OCI-LY3 (cell line): Measurements from ENCODE around the gene VWA3B.

Experiments
- H2AFZ ChIP-seq: fragments of 200-600, 300-600 bp; shearing (Covaris generic); 2 replicates; pipeline ENCODE4 v1.6.0; 2014; ENCODE audit warnings: antibody characterized with exemption, low read depth, low read length
- H3K27ac ChIP-seq: fragments of 200-600, 300-600 bp; sonication (generic); 2 replicates; pipeline ENCODE4 v1.5.1; 2014; ENCODE audit warnings: mild to moderate bottlenecking, low read length, moderate library complexity, mixed read lengths
- H3K27me3 ChIP-seq: fragments of 200-600, 300-600 bp; sonication (generic); 2 replicates; pipeline ENCODE4 v1.6.1; 2014; ENCODE audit warnings: low read depth, low read length, mixed read lengths
- H3K36me3 ChIP-seq: fragments of 200-600, 300-600 bp; sonication (generic); replicated peaks from 2 replicates; pipeline ENCODE3; 2014; ENCODE audit warnings: low read depth, low read length, mixed read lengths
- H3K4me1 ChIP-seq: fragments of 300-600, 200-600 bp; sonication (generic); 2 replicates; pipeline ENCODE4 v1.6.1; 2014; ENCODE audit warnings: low read length, mixed read lengths
- H3K4me2 ChIP-seq: fragments of 200-600, 300-600 bp; sonication (generic); 2 replicates; pipeline ENCODE4 v1.6.1; 2014; ENCODE audit warnings: low read length, mixed read lengths
- H3K4me3 ChIP-seq: fragments of 300-600, 200-600 bp; sonication (generic); 2 replicates; pipeline ENCODE4 v1.5.1; 2014; ENCODE audit warnings: antibody characterized with exemption, mild to moderate bottlenecking, low read length, moderate library complexity
- H3K79me2 ChIP-seq: fragments of 300-600, 200-600 bp; shearing (Covaris generic); 2 replicates; pipeline ENCODE4 v1.6.1; 2014; ENCODE audit warnings: mild to moderate bottlenecking, low read length, mixed read lengths
- H3K9ac ChIP-seq: fragments of 300-600, 200-600 bp; shearing (Covaris generic); 2 replicates; pipeline ENCODE4 v1.6.0; 2014; ENCODE audit warnings: mild to moderate bottlenecking, low read length, moderate library complexity
- H3K9me3 ChIP-seq: fragments of 200-600, 300-600 bp; shearing (Covaris generic); 2 replicates; pipeline ENCODE4 v1.6.1; 2014; ENCODE audit warnings: low read length, mixed read lengths; ENCODE audit not compliant: insufficient read depth
- H4K20me1 ChIP-seq: fragments of 200-600, 300-600 bp; sonication (generic); 2 replicates; pipeline ENCODE4 v1.6.1; 2016; ENCODE audit warnings: low read length, mixed read lengths; ENCODE audit not compliant: insufficient read depth
- CTCF ChIP-seq: fragments of 200-600, 300-600 bp; sonication (generic); IDR thresholded peaks from 2 replicates; pipeline ENCODE4 v1.5.1; 2014; ENCODE audit warnings: antibody characterized with exemption, low read length, low read depth
- EZH2phosphoT487 ChIP-seq: fragments of 200-600 bp; shearing (Covaris generic); IDR thresholded peaks from 2 replicates; pipeline ENCODE4 v1.6.1; 2018; ENCODE audit warnings: antibody characterized with exemption, mixed run types, low read depth

Gene VWA3B

GRCh38 chr2:98295275-98295674 is 208.3 kb downstream of the VWA3B start:
- no peaks in the 10 kb centered on the region for H3K4me1 ChIP-seq
- TF ChIP-seq EZH2phosphoT487 (no peak), CTCF (no peak)
- H3K27ac ChIP-seq = no peak overlapping the region
- no peak overlapping the region for H3K9ac ChIP-seq
- H3K36me3 ChIP-seq = no peaks in the 10 kb centered on the region
- H3K4me2 ChIP-seq = no peak overlapping the region
- no peak overlapping the region for H2AFZ ChIP-seq
- H3K79me2 ChIP-seq = no peaks in the 10 kb centered on the region
- H3K9me3 ChIP-seq = peaks cover 3% of the 10 kb centered on the region; the same call in 1 of the 2 replicates
- no peaks in the 10 kb centered on the region for H4K20me1 ChIP-seq
- H3K4me3 ChIP-seq = no peak overlapping the region
- H3K27me3 ChIP-seq = peaks cover 18% of the 10 kb centered on the region

GRCh38 chr2:98295721-98296414 is 208.9 kb downstream of the VWA3B start:
- Histone ChIP-seq H3K27me3 (peaks cover 20% of the 10 kb centered on the region), H3K4me3 (no peak overlapping the region), H3K27ac (no peak overlapping the region), H3K4me1 (no peaks in the 10 kb centered on the region), H3K36me3 (no peaks in the 10 kb centered on the region), H2AFZ (no peak overlapping the region), H3K79me2 (no peaks in the 10 kb centered on the region), H3K4me2 (no peak overlapping the region), H3K9me3 (no peaks in the 10 kb centered on the region), H4K20me1 (no peaks in the 10 kb centered on the region), H3K9ac (no peak overlapping the region)
- TF ChIP-seq CTCF = no peak
- no peak for TF ChIP-seq EZH2phosphoT487

GRCh38 chr2:98296440-98296839 is 209.5 kb downstream of the VWA3B start:
- Histone ChIP-seq H3K4me1 (no peaks in the 10 kb centered on the region), H3K27ac (no peak overlapping the region), H3K79me2 (no peaks in the 10 kb centered on the region), H3K9ac (no peak overlapping the region), H3K36me3 (no peaks in the 10 kb centered on the region), H3K27me3 (peaks cover 23% of the 10 kb centered on the region), H3K4me3 (no peak overlapping the region), H3K4me2 (no peak overlapping the region), H3K9me3 (no peaks in the 10 kb centered on the region), H4K20me1 (no peaks in the 10 kb centered on the region), H2AFZ (no peak overlapping the region)
- TF ChIP-seq EZH2phosphoT487 (no peak), CTCF (no peak)

- H3K9ac ChIP-seq = no peak overlapping the region
- H3K27me3 ChIP-seq = peaks cover 24% of the 10 kb centered on the region
- H3K4me2 ChIP-seq = no peak overlapping the region
- H2AFZ ChIP-seq = no peak overlapping the region
- H3K4me1 ChIP-seq = no peaks in the 10 kb centered on the region
- no peaks in the 10 kb centered on the region for H3K79me2 ChIP-seq
- H3K9me3 ChIP-seq = no peaks in the 10 kb centered on the region
- TF ChIP-seq EZH2phosphoT487 (no peak), CTCF (no peak)
- H3K36me3 ChIP-seq = no peaks in the 10 kb centered on the region
- H4K20me1 ChIP-seq = no peaks in the 10 kb centered on the region
- H3K4me3 ChIP-seq = no peak overlapping the region
- no peak overlapping the region for H3K27ac ChIP-seq
Observed at GRCh38 chr2:98297817-98298682, 211.1 kb downstream of the VWA3B start.
